OCI-LY1 (cell line): ENCODE measurements around the gene CAPN3.

ENCODE experiments used
- H2AFZ ChIP-seq: fragments of 200-600 bp; sonication (generic), shearing (Covaris generic); 2 replicates; pipeline ENCODE4 v1.6.0; 2014; ENCODE audit warnings: antibody characterized with exemption, mild to moderate bottlenecking, low read length
- H3F3A ChIP-seq: fragments of 200-600 bp; sonication (generic), shearing (Covaris generic); 2 replicates; pipeline ENCODE4 v1.6.0; 2014; ENCODE audit warnings: mild to moderate bottlenecking, antibody characterized with exemption, low read length, moderate library complexity; ENCODE audit not compliant: insufficient read depth
- H3K27ac ChIP-seq: fragments of 200-600 bp; sonication (generic); 2 replicates; pipeline ENCODE4 v1.5.1; 2014; ENCODE audit warnings: low read length, mixed run types, mild to moderate bottlenecking, low read depth; ENCODE audit not compliant: poor library complexity, severe bottlenecking
- H3K27me3 ChIP-seq: fragments of 200-600 bp; sonication (generic); 2 replicates; pipeline ENCODE4 v1.6.0; 2014; ENCODE audit warnings: antibody characterized with exemption, mild to moderate bottlenecking, low read length, moderate library complexity; ENCODE audit not compliant: insufficient read depth
- H3K36me3 ChIP-seq: fragments of 200-600 bp; sonication (generic); 2 replicates; pipeline ENCODE4 v1.6.1; 2014; ENCODE audit warnings: mild to moderate bottlenecking, antibody characterized with exemption, low read length, moderate library complexity, mixed read lengths; ENCODE audit not compliant: insufficient read depth
- H3K4me1 ChIP-seq: fragments of 200-600 bp; sonication (generic); 2 replicates; pipeline ENCODE4 v1.5.1; 2014; ENCODE audit warnings: mild to moderate bottlenecking, low read length, moderate library complexity; ENCODE audit not compliant: insufficient read depth, severe bottlenecking
- H3K4me2 ChIP-seq: fragments of 200-600 bp; sonication (generic), shearing (Covaris generic); 2 replicates; pipeline ENCODE4 v1.6.1; 2014; ENCODE audit warnings: low read length
- H3K4me3 ChIP-seq: fragments of 200-600 bp; sonication (generic); 2 replicates; pipeline ENCODE4 v1.5.1; 2014; ENCODE audit warnings: low read length, low read depth, mild to moderate bottlenecking, mixed read lengths; ENCODE audit not compliant: poor library complexity, severe bottlenecking
- H3K79me2 ChIP-seq: fragments of 200-600 bp; shearing (Covaris generic); 2 replicates; pipeline ENCODE4 v1.6.1; 2016; ENCODE audit warnings: mixed run types, low read length, mixed read lengths; ENCODE audit not compliant: insufficient read depth
- H3K9ac ChIP-seq: fragments of 200-600 bp; sonication (generic), shearing (Covaris generic); 2 replicates; pipeline ENCODE4 v1.6.1; 2014; ENCODE audit warnings: mild to moderate bottlenecking, low read length, mixed read lengths
- H3K9me2 ChIP-seq: fragments of 200-600 bp; sonication (generic), shearing (Covaris generic); 2 replicates; pipeline ENCODE4 v1.6.1; 2014; ENCODE audit warnings: low read depth, mild to moderate bottlenecking, low read length, mixed read lengths
- H3K9me3 ChIP-seq: fragments of 200-600 bp; shearing (Covaris generic); 2 replicates; pipeline ENCODE4 v1.6.1; 2014; ENCODE audit warnings: low read length, mixed read lengths
- H4K20me1 ChIP-seq: fragments of 200-600 bp; sonication (generic), shearing (Covaris generic); 2 replicates; pipeline ENCODE4 v1.6.0; 2016; ENCODE audit warnings: mild to moderate bottlenecking, low read length; ENCODE audit not compliant: insufficient read depth
- EZH2 ChIP-seq: fragments of 200-600 bp; sonication (generic), shearing (Covaris generic); IDR thresholded peaks from 2 replicates; pipeline ENCODE4 v1.8.0; 2017; ENCODE audit warnings: borderline replicate concordance, mixed run types, mild to moderate bottlenecking, antibody characterized with exemption, low read length, moderate library complexity, mixed read lengths
- TF ChIP-seq, protein P1 (sequence below): fragments of 200-600 bp; sonication (generic), shearing (Covaris generic); IDR thresholded peaks from 2 replicates; pipeline ENCODE4 v1.5.1; 2017; ENCODE audit warnings: mild to moderate bottlenecking, antibody characterized with exemption, low read length, moderate library complexity, mixed read lengths

CAPN3 gene

DNA sequence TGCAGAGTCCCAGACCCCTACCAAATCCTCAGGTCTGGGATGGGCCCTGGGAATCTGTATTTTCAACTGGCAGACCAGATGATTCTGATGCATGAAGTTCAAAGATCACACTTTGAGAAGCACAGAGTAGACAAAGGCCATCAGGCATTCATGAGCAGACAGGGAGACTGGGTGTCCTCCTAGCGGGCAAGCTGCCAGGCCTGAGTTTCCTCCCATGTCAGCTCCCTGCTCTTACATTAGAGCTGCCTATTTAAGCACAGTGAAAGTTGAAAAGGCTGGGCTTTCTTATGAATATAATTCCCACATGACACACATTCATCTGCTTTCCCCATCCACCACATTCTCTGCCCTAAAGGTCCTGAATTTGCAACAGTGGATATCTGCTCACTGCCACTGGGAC is 14.0 kb downstream of the CAPN3 start:
- H3F3A ChIP-seq, result no peaks in the 10 kb centered on the region
- TF ChIP-seq EZH2, result no peak
- TF ChIP-seq, protein P1, sequence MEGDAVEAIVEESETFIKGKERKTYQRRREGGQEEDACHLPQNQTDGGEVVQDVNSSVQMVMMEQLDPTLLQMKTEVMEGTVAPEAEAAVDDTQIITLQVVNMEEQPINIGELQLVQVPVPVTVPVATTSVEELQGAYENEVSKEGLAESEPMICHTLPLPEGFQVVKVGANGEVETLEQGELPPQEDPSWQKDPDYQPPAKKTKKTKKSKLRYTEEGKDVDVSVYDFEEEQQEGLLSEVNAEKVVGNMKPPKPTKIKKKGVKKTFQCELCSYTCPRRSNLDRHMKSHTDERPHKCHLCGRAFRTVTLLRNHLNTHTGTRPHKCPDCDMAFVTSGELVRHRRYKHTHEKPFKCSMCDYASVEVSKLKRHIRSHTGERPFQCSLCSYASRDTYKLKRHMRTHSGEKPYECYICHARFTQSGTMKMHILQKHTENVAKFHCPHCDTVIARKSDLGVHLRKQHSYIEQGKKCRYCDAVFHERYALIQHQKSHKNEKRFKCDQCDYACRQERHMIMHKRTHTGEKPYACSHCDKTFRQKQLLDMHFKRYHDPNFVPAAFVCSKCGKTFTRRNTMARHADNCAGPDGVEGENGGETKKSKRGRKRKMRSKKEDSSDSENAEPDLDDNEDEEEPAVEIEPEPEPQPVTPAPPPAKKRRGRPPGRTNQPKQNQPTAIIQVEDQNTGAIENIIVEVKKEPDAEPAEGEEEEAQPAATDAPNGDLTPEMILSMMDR, result no peak
- H3K27ac ChIP-seq, result no peak overlapping the region
- H4K20me1 ChIP-seq, result no peaks in the 10 kb centered on the region
- H3K79me2 ChIP-seq, result no peaks in the 10 kb centered on the region
- no peak overlapping the region for H3K4me3 ChIP-seq
- H2AFZ ChIP-seq, result no peak overlapping the region
- no peaks in the 10 kb centered on the region for H3K36me3 ChIP-seq
- H3K27me3 ChIP-seq, result peaks cover 3% of the 10 kb centered on the region; the same call in 1 of the 2 replicates
- no peak overlapping the region for H3K4me2 ChIP-seq
- no peaks in the 10 kb centered on the region for H3K9me2 ChIP-seq
- H3K9ac ChIP-seq, result no peak overlapping the region
- peaks cover 5% of the 10 kb centered on the region; the same call in 1 of the 2 replicates for H3K9me3 ChIP-seq
- H3K4me1 ChIP-seq, result no peaks in the 10 kb centered on the region

DNA sequence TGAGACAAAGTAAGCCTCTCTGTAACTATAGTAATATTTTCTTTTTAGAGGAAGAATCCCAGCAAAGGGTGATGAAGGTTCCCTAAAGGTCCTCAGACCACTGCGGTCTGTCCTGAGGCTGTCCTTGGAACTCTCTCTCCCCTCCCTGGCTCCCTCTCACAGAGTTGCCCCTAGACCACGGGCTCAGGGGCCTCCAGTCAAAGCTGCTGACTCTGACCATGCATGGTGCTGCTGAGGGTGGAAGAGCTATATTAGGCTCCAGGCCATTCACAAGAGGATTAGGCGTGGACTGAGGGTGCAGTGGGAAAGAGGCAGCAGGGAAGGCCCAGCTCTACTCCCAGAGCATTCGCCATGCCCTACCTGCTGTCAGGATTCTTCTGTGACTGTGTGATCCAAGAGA is 14.6 kb downstream of the CAPN3 start:
- no peak overlapping the region for H3K27ac ChIP-seq
- no peak overlapping the region for H3K4me3 ChIP-seq
- H3K9me2 ChIP-seq, result no peaks in the 10 kb centered on the region
- H3K4me2 ChIP-seq, result no peak overlapping the region
- H3K9me3 ChIP-seq, result peaks cover 5% of the 10 kb centered on the region; the same call in 1 of the 2 replicates
- no peak overlapping the region for H2AFZ ChIP-seq
- no peaks in the 10 kb centered on the region for H3K79me2 ChIP-seq
- no peaks in the 10 kb centered on the region for H3F3A ChIP-seq
- peaks cover 3% of the 10 kb centered on the region; the same call in 1 of the 2 replicates for H3K27me3 ChIP-seq
- no peaks in the 10 kb centered on the region for H4K20me1 ChIP-seq
- no peaks in the 10 kb centered on the region for H3K4me1 ChIP-seq
- H3K9ac ChIP-seq, result no peak overlapping the region
- no peak for TF ChIP-seq EZH2
- TF ChIP-seq, protein P1, result no peak
- no peaks in the 10 kb centered on the region for H3K36me3 ChIP-seq

DNA sequence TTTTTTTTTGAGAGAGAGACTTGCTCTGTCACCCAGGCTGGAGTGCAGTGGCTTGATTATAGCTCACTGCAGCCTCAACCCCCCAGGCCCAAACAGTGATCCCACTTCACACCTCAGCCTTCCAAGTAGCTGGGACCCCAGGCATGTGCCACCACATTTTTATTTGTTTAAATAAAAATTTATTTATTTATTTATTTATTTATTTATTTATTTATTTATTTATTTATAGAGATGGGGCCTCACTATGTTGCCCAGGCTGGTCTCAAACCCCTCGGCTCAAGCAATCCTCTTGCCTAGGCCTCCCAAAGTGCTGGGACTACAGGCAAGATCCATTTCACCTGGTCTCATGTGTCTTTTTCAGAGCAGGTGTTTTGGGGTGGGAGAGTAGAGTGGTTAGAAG is 15.5 kb downstream of the CAPN3 start:
- TF ChIP-seq, protein P1, result no peak
- no peak for TF ChIP-seq EZH2

More for the DNA sequence above, 15.5 kb downstream of the CAPN3 start:
- Histone ChIP-seq H3K4me2 (no peak overlapping the region), H3K27me3 (peaks cover 3% of the 10 kb centered on the region; the same call in 1 of the 2 replicates), H3K4me1 (no peaks in the 10 kb centered on the region), H3K36me3 (no peaks in the 10 kb centered on the region), H3K9ac (no peak overlapping the region), H3K4me3 (no peak overlapping the region), H2AFZ (no peak overlapping the region), H3F3A (no peaks in the 10 kb centered on the region), H3K9me3 (peaks cover 5% of the 10 kb centered on the region; the same call in 1 of the 2 replicates), H3K9me2 (no peaks in the 10 kb centered on the region), H3K27ac (no peak overlapping the region), H3K79me2 (no peaks in the 10 kb centered on the region), H4K20me1 (no peaks in the 10 kb centered on the region)
